GM23338 (cell line): ENCODE measurements around the gene TEX35. TPM values are rescaled to one million over a fixed set of nuclear protein-coding genes. Genes with fewer than 3 reads are reported as not detected.

Experiments used
- ATAC-seq: fragments of 200-7000 bp; cut with Tn5 transposase; 3 replicates; pipeline ENCODE4 v1.9.1; 2020
- DNase-seq: peaks from one replicate; pipeline ENCODE4 v3.0.0-alpha.2; 2015; ENCODE audit warnings: low spot score
- H2AFZ ChIP-seq: fragments of 200-600 bp; sonication (generic); 2 replicates; pipeline ENCODE4 v1.8.0; 2016; ENCODE audit warnings: antibody characterized with exemption, mild to moderate bottlenecking, moderate library complexity
- H3F3A ChIP-seq: fragments of 200-600 bp; sonication (generic); replicated peaks from 2 replicates; pipeline ENCODE4 v1.8.0; 2017; ENCODE audit warnings: antibody characterized with exemption, mixed run types, low read depth
- H3K27ac ChIP-seq: fragments of 200-600 bp; sonication (generic); 2 replicates; pipeline ENCODE4 v1.6.1; 2016; ENCODE audit warnings: low read depth
- H3K27me3 ChIP-seq: fragments of 200-600 bp; sonication (generic); 2 replicates; pipeline ENCODE4 v1.8.0; 2016; ENCODE audit warnings: mild to moderate bottlenecking, mixed run types, moderate library complexity; ENCODE audit not compliant: insufficient read depth
- H3K36me3 ChIP-seq: fragments of 200-600 bp; sonication (generic); 2 replicates; pipeline ENCODE4 v1.8.0; 2016; ENCODE audit warnings: mild to moderate bottlenecking; ENCODE audit not compliant: insufficient read depth
- H3K4me1 ChIP-seq: fragments of 200-600 bp; sonication (generic); 2 replicates; pipeline ENCODE4 v1.8.0; 2016; ENCODE audit warnings: mild to moderate bottlenecking, moderate library complexity; ENCODE audit not compliant: insufficient read depth
- H3K4me2 ChIP-seq: fragments of 200-600 bp; sonication (generic); 2 replicates; pipeline ENCODE4 v1.7.1; 2017; ENCODE audit warnings: mixed run types
- H3K4me3 ChIP-seq: fragments of 200-600 bp; sonication (generic); 2 replicates; pipeline ENCODE4 v1.6.1; 2016; ENCODE audit warnings: mixed run types
- H3K79me2 ChIP-seq: fragments of 200-600 bp; sonication (generic); replicated peaks from 2 replicates; pipeline ENCODE4 v1.8.0; 2017; ENCODE audit warnings: mild to moderate bottlenecking; ENCODE audit not compliant: insufficient read depth
- H3K9me2 ChIP-seq: fragments of 200-600 bp; sonication (generic); 2 replicates; pipeline ENCODE4 v1.8.0; 2017; ENCODE audit not compliant: insufficient read depth
- H4K20me1 ChIP-seq: fragments of 200-600 bp; sonication (generic); replicated peaks from 2 replicates; pipeline ENCODE4 v1.8.0; 2017; ENCODE audit warnings: mild to moderate bottlenecking; ENCODE audit not compliant: insufficient read depth
- H3K27ac Mint-ChIP-seq: 2 replicates; pipeline ENCODE4 v1.8.0; 2020; ENCODE audit warnings: inconsistent platforms, mild to moderate bottlenecking, moderate library complexity, mixed read lengths
- H3K27me3 Mint-ChIP-seq: 3 replicates; pipeline ENCODE4 v1.8.0; 2022; ENCODE audit warnings: low read depth, mild to moderate bottlenecking, moderate library complexity, mixed read lengths, inconsistent platforms; ENCODE audit not compliant: insufficient read depth, poor library complexity
- H3K36me3 Mint-ChIP-seq: 3 replicates; pipeline ENCODE4 v1.8.0; 2021; ENCODE audit warnings: low read depth, mild to moderate bottlenecking, inconsistent platforms, moderate library complexity, mixed read lengths
- H3K4me1 Mint-ChIP-seq: 3 replicates; pipeline ENCODE4 v1.8.0; 2020; ENCODE audit warnings: mild to moderate bottlenecking, inconsistent platforms, mixed read lengths
- H3K4me3 Mint-ChIP-seq: 3 replicates; pipeline ENCODE4 v1.8.0; 2021; ENCODE audit warnings: moderate library complexity, mild to moderate bottlenecking, inconsistent platforms, mixed read lengths
- H3K9me3 Mint-ChIP-seq: 3 replicates; pipeline ENCODE4 v1.8.0; 2020; ENCODE audit warnings: moderate library complexity, mild to moderate bottlenecking, inconsistent platforms, mixed read lengths
- CREB1 ChIP-seq: fragments of 250-450 bp; sonication (Bioruptor Pico); IDR thresholded peaks from 2 replicates; pipeline ENCODE4 v1.5.0; 2020; ENCODE audit warnings: low read depth, mild to moderate bottlenecking, moderate library complexity
- CTCF ChIP-seq, 2 experiments: fragments of 200-600 bp in 1 of 2; sonication (generic) in 1 of 2; conservative IDR thresholded peaks; 2 replicates each; pipeline versions ENCODE4 v1.5.1 to v1.6.1; 2016 to 2017; ENCODE audit warnings: antibody characterized with exemption in 2 of 2, low read depth in 2 of 2, mild to moderate bottlenecking in 2 of 2, moderate library complexity in 1 of 2
- ETS1 ChIP-seq: IDR thresholded peaks from 2 replicates; pipeline ENCODE4 v1.6.1; 2016; ENCODE audit warnings: antibody characterized with exemption
- EZH2 ChIP-seq: fragments of 200-600 bp; sonication (generic); IDR thresholded peaks from one replicate; pipeline ENCODE4 v1.8.0; 2017; ENCODE audit warnings: antibody characterized with exemption, mild to moderate bottlenecking, low read depth; ENCODE audit not compliant: unreplicated experiment
- EZH2phosphoT487 ChIP-seq: fragments of 200-600 bp; sonication (generic); IDR thresholded peaks from one replicate; pipeline ENCODE4 v1.8.1; 2018; ENCODE audit warnings: antibody characterized with exemption; ENCODE audit not compliant: unreplicated experiment
- JUNB ChIP-seq: IDR thresholded peaks from one replicate; pipeline ENCODE4 v1.6.1; 2016; ENCODE audit warnings: antibody characterized with exemption; ENCODE audit not compliant: unreplicated experiment
- NANOG ChIP-seq: IDR thresholded peaks from 2 replicates; pipeline ENCODE4 v1.6.1; 2016; ENCODE audit warnings: antibody characterized with exemption, borderline replicate concordance
- POLR2AphosphoS5 ChIP-seq: IDR thresholded peaks from 2 replicates; pipeline ENCODE4 v1.6.1; 2016; ENCODE audit warnings: antibody characterized with exemption, low read depth
- STAT1 ChIP-seq: IDR thresholded peaks from one replicate; pipeline ENCODE4 v1.6.1; 2016; ENCODE audit warnings: antibody characterized with exemption; ENCODE audit not compliant: unreplicated experiment
- ZNF114 ChIP-seq: fragments of 250-450 bp; sonication (Bioruptor Pico); IDR thresholded peaks from 2 replicates; pipeline ENCODE4 v1.5.0; 2020; ENCODE audit warnings: mild to moderate bottlenecking, moderate library complexity
- ZNF331 ChIP-seq: fragments of 250-450 bp; sonication (Bioruptor Pico); IDR thresholded peaks from 2 replicates; pipeline ENCODE4 v1.5.0; 2020; ENCODE audit warnings: low read depth, mild to moderate bottlenecking, moderate library complexity
- polyA plus RNA-seq: library from polyadenylated mRNA; unstranded; fragments of >200 nt; fragmentation: Nextera tagmentation; extraction: Ambion mirVana; gene quantifications from 2 replicates; pipeline ENCODE4 v1.2.1, GENCODE V29; 2016
- total RNA-seq: library from RNA; depleted of rRNA; stranded (reverse); fragments of >200 nt; shearing (Covaris generic); gene quantifications from 2 replicates; pipeline ENCODE4 v1.2.3, GENCODE V29; 2014
- TF ChIP-seq, protein P1 (sequence below): IDR thresholded peaks from one replicate; pipeline ENCODE4 v1.6.1; 2018; ENCODE audit warnings: antibody characterized with exemption; ENCODE audit not compliant: unreplicated experiment
- TF ChIP-seq, protein P2 (sequence below): fragments of 250-450 bp; sonication (Bioruptor Pico); IDR thresholded peaks from 2 replicates; pipeline ENCODE4 v1.5.0; 2020; ENCODE audit warnings: mild to moderate bottlenecking, moderate library complexity

TEX35 gene
- total and polyA plus RNA-seq, 2 experiments from 2014 or later, result not detected

GRCh38 chr1:178552856-178553255 lies 39.9 kb downstream of the TEX35 start:
- H3K27me3 Mint-ChIP-seq, result no peaks in the 10 kb centered on the region
- TF ChIP-seq, protein P1, sequence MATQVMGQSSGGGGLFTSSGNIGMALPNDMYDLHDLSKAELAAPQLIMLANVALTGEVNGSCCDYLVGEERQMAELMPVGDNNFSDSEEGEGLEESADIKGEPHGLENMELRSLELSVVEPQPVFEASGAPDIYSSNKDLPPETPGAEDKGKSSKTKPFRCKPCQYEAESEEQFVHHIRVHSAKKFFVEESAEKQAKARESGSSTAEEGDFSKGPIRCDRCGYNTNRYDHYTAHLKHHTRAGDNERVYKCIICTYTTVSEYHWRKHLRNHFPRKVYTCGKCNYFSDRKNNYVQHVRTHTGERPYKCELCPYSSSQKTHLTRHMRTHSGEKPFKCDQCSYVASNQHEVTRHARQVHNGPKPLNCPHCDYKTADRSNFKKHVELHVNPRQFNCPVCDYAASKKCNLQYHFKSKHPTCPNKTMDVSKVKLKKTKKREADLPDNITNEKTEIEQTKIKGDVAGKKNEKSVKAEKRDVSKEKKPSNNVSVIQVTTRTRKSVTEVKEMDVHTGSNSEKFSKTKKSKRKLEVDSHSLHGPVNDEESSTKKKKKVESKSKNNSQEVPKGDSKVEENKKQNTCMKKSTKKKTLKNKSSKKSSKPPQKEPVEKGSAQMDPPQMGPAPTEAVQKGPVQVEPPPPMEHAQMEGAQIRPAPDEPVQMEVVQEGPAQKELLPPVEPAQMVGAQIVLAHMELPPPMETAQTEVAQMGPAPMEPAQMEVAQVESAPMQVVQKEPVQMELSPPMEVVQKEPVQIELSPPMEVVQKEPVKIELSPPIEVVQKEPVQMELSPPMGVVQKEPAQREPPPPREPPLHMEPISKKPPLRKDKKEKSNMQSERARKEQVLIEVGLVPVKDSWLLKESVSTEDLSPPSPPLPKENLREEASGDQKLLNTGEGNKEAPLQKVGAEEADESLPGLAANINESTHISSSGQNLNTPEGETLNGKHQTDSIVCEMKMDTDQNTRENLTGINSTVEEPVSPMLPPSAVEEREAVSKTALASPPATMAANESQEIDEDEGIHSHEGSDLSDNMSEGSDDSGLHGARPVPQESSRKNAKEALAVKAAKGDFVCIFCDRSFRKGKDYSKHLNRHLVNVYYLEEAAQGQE, result no peak
- TF ChIP-seq EZH2phosphoT487, result no peak
- TF ChIP-seq CTCF (conservative IDR thresholded peaks at IDR 0.05; ENCODE audit: low read depth in 2 of 2), result no peak
- TF ChIP-seq NANOG, result no peak
- no peak for TF ChIP-seq JUNB
- TF ChIP-seq ZNF331, result no peak
- TF ChIP-seq ZNF114, result no peak
- no peak for TF ChIP-seq POLR2AphosphoS5
- TF ChIP-seq STAT1, result no peak
- TF ChIP-seq EZH2, result no peak
- TF ChIP-seq ETS1, result no peak
- TF ChIP-seq, protein P2, sequence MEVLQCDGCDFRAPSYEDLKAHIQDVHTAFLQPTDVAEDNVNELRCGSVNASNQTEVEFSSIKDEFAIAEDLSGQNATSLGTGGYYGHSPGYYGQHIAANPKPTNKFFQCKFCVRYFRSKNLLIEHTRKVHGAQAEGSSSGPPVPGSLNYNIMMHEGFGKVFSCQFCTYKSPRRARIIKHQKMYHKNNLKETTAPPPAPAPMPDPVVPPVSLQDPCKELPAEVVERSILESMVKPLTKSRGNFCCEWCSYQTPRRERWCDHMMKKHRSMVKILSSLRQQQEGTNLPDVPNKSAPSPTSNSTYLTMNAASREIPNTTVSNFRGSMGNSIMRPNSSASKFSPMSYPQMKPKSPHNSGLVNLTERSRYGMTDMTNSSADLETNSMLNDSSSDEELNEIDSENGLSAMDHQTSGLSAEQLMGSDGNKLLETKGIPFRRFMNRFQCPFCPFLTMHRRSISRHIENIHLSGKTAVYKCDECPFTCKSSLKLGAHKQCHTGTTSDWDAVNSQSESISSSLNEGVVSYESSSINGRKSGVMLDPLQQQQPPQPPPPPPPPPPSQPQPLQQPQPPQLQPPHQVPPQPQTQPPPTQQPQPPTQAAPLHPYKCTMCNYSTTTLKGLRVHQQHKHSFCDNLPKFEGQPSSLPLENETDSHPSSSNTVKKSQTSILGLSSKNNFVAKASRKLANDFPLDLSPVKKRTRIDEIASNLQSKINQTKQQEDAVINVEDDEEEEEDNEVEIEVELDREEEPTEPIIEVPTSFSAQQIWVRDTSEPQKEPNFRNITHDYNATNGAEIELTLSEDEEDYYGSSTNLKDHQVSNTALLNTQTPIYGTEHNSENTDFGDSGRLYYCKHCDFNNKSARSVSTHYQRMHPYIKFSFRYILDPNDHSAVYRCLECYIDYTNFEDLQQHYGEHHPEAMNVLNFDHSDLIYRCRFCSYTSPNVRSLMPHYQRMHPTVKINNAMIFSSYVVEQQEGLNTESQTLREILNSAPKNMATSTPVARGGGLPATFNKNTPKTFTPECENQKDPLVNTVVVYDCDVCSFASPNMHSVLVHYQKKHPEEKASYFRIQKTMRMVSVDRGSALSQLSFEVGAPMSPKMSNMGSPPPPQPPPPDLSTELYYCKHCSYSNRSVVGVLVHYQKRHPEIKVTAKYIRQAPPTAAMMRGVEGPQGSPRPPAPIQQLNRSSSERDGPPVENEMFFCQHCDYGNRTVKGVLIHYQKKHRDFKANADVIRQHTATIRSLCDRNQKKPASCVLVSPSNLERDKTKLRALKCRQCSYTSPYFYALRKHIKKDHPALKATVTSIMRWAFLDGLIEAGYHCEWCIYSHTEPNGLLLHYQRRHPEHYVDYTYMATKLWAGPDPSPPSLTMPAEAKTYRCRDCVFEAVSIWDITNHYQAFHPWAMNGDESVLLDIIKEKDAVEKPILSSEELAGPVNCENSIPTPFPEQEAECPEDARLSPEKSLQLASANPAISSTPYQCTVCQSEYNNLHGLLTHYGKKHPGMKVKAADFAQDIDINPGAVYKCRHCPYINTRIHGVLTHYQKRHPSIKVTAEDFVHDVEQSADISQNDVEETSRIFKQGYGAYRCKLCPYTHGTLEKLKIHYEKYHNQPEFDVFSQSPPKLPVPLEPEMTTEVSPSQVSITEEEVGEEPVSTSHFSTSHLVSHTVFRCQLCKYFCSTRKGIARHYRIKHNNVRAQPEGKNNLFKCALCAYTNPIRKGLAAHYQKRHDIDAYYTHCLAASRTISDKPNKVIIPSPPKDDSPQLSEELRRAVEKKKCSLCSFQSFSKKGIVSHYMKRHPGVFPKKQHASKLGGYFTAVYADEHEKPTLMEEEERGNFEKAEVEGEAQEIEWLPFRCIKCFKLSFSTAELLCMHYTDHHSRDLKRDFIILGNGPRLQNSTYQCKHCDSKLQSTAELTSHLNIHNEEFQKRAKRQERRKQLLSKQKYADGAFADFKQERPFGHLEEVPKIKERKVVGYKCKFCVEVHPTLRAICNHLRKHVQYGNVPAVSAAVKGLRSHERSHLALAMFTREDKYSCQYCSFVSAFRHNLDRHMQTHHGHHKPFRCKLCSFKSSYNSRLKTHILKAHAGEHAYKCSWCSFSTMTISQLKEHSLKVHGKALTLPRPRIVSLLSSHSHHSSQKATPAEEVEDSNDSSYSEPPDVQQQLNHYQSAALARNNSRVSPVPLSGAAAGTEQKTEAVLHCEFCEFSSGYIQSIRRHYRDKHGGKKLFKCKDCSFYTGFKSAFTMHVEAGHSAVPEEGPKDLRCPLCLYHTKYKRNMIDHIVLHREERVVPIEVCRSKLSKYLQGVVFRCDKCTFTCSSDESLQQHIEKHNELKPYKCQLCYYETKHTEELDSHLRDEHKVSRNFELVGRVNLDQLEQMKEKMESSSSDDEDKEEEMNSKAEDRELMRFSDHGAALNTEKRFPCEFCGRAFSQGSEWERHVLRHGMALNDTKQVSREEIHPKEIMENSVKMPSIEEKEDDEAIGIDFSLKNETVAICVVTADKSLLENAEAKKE (CRISPR knock-in tag), result no peak
- no peak for TF ChIP-seq CREB1 (CRISPR knock-in tag)
- Histone ChIP-seq H2AFZ (no peak overlapping the region), H3K9me2 (no peaks in the 10 kb centered on the region), H3K4me3 (no peak overlapping the region), H3K27me3 (no peaks in the 10 kb centered on the region), H4K20me1 (no peaks in the 10 kb centered on the region), H3F3A (no peaks in the 10 kb centered on the region), H3K4me2 (no peak overlapping the region), H3K79me2 (no peaks in the 10 kb centered on the region), H3K27ac (no peak overlapping the region), H3K4me1 (no peaks in the 10 kb centered on the region), H3K36me3 (no peaks in the 10 kb centered on the region)
- no peak for ATAC-seq
- peaks cover 34% of the 10 kb centered on the region for H3K9me3 Mint-ChIP-seq
- no peak overlapping the region for H3K4me3 Mint-ChIP-seq
- no peak for DNase-seq
- peaks cover 17% of the 10 kb centered on the region for H3K36me3 Mint-ChIP-seq
- H3K4me1 Mint-ChIP-seq, result no peaks in the 10 kb centered on the region
- no peak overlapping the region for H3K27ac Mint-ChIP-seq
